ENCODE results near the gene BUD23.
"Not testable (repeated sequence)": the region's sequence is repeated elsewhere in the genome, so short reads cannot be mapped to it uniquely, and the experiment has no call there.

Gene BUD23

GRCh38 chr7:73683056-73683787, at the start of gene BUD23, which contains the start of gene DNAJC30:
TSS of gene BUD23 (plus strand) at chr7:73683597. CDS start at chr7:73683626, 29 bp downstream.
TSS of gene DNAJC30 (minus strand) at chr7:73683453. CDS start at chr7:73683423, 30 bp downstream.
- peak; percentile 96 to 97 (median 96) for DNase-seq (ENCODE audit: low read depth in 3 of 3)

- DNase-seq (ENCODE audit: low read depth in 3 of 3) = no peak
Measured at GRCh38 chr7:73633844-73634243, 49.6 kb upstream of the BUD23 start.

GRCh38 chr7:73635428-73636200, 47.8 kb upstream of the BUD23 start:
- DNase-seq (ENCODE audit: low read depth in 3 of 3) = no peak

- no peak for DNase-seq (ENCODE audit: low read depth in 3 of 3)
Measured at GRCh38 chr7:73638911-73639310, 44.5 kb upstream of the BUD23 start.

GRCh38 chr7:73642834-73643233, 40.6 kb upstream of the BUD23 start:
- DNase-seq (ENCODE audit: low read depth in 3 of 3) = no peak

GRCh38 chr7:73644688-73645286, 38.6 kb upstream of the BUD23 start:
- DNase-seq (ENCODE audit: low read depth in 3 of 3) = no peak

- DNase-seq (ENCODE audit: low read depth in 3 of 3) = no peak
Measured at GRCh38 chr7:73645643-73646174, 37.7 kb upstream of the BUD23 start.

GRCh38 chr7:73646785-73647724, 36.3 kb upstream of the BUD23 start:
- no peak for DNase-seq (ENCODE audit: low read depth in 3 of 3)

GRCh38 chr7:73647725-73648592, 35.4 kb upstream of the BUD23 start:
- DNase-seq (ENCODE audit: low read depth in 3 of 3) = no peak

GRCh38 chr7:73648593-73649332, 34.6 kb upstream of the BUD23 start:
- DNase-seq (ENCODE audit: low read depth in 3 of 3) = no peak

- no peak for DNase-seq (ENCODE audit: low read depth in 3 of 3)
Measured at GRCh38 chr7:73649576-73649975, 33.8 kb upstream of the BUD23 start.

GRCh38 chr7:73650524-73650923, 32.9 kb upstream of the BUD23 start:
- DNase-seq (ENCODE audit: low read depth in 3 of 3) = no peak

GRCh38 chr7:73652541-73652949, 30.9 kb upstream of the BUD23 start:
- no peak for DNase-seq (ENCODE audit: low read depth in 3 of 3)

- not testable (repeated sequence) for DNase-seq (ENCODE audit: low read depth in 3 of 3)
Measured at GRCh38 chr7:73655309-73655708, 28.1 kb upstream of the BUD23 start.

GRCh38 chr7:73659983-73660382, 23.4 kb upstream of the BUD23 start:
- no peak for DNase-seq (ENCODE audit: low read depth in 3 of 3)

- not testable (repeated sequence) for DNase-seq (ENCODE audit: low read depth in 3 of 3)
Measured at GRCh38 chr7:73660594-73660993, 22.8 kb upstream of the BUD23 start.

GRCh38 chr7:73663033-73663432, 20.4 kb upstream of the BUD23 start:
- no peak for DNase-seq (ENCODE audit: low read depth in 3 of 3)

- DNase-seq (ENCODE audit: low read depth in 3 of 3) = peak; percentile 85 to 95 (median 91)
Measured at GRCh38 chr7:73667344-73668102, 15.9 kb upstream of the BUD23 start, which contains the start of gene VPS37D. TSS of gene VPS37D (plus strand) at chr7:73667831. CDS start at chr7:73667959, 128 bp downstream.

Measured in stimulated activated CD4-positive, alpha-beta T cell treated with anti-CD3 and anti-CD28 coated beads, TNF-alpha, amount 100 ng/mL, for 4 hours (primary cell).